Astrocyte (in vitro differentiated cells and primary cell): ENCODE results near the gene EXOC6B. TPM values are rescaled to one million over a fixed set of nuclear protein-coding genes. Genes with fewer than 3 reads are reported as not detected.
A peak's percentile ranks its signal among the peaks of the same experiment; 100 is the strongest.

ENCODE experiments used
- DNase-seq: peaks from one replicate; pipeline ENCODE4 v3.0.0-alpha.2; 2010; ENCODE audit warnings: low read depth
- FAIRE-seq: peaks from 2 replicates; lab custom pipeline; 2011; peaks lifted over from hg19 to GRCh38; lab: Jason Lieb, UNC
- H2AFZ ChIP-seq: 2 replicates; pipeline ENCODE4 v1.6.0; 2012; ENCODE audit warnings: low read depth, low read length, inconsistent platforms
- H3K27ac ChIP-seq: 2 replicates; pipeline ENCODE4 v1.5.1; 2011; ENCODE audit warnings: low read depth, low read length, inconsistent platforms
- H3K27me3 ChIP-seq: 2 replicates; pipeline ENCODE4 v1.6.0; 2011; ENCODE audit warnings: low read length, inconsistent platforms; ENCODE audit not compliant: insufficient read depth
- H3K36me3 ChIP-seq: 2 replicates; pipeline ENCODE4 v1.5.1; 2011; ENCODE audit warnings: low read length, inconsistent platforms; ENCODE audit not compliant: insufficient read depth
- H3K4me1 ChIP-seq: 2 replicates; pipeline ENCODE4 v1.5.1; 2011; ENCODE audit warnings: low read length, inconsistent platforms; ENCODE audit not compliant: insufficient read depth
- H3K4me2 ChIP-seq: 2 replicates; pipeline ENCODE4 v1.6.0; 2012; ENCODE audit warnings: low read length, inconsistent platforms
- H3K4me3 ChIP-seq: 2 replicates; pipeline ENCODE4 v1.5.1; 2011; ENCODE audit warnings: low read depth, mild to moderate bottlenecking, low read length, inconsistent platforms; ENCODE audit not compliant: insufficient read depth
- H3K79me2 ChIP-seq: 2 replicates; pipeline ENCODE4 v1.6.0; 2012; ENCODE audit warnings: mild to moderate bottlenecking, low read length, inconsistent platforms; ENCODE audit not compliant: insufficient read depth
- H3K9ac ChIP-seq: 2 replicates; pipeline ENCODE4 v1.6.0; 2012; ENCODE audit warnings: mild to moderate bottlenecking, low read length, inconsistent platforms
- H3K9me3 ChIP-seq: 2 replicates; pipeline ENCODE4 v1.5.1; 2012; ENCODE audit warnings: low read depth, mild to moderate bottlenecking, low read length, inconsistent platforms; ENCODE audit not compliant: insufficient read depth
- H4K20me1 ChIP-seq: 2 replicates; pipeline ENCODE4 v1.6.0; 2012; ENCODE audit warnings: low read length, inconsistent platforms; ENCODE audit not compliant: insufficient read depth
- H3K27ac Mint-ChIP-seq: one replicate; pipeline ENCODE4 v1.8.0; 2021; ENCODE audit warnings: mild to moderate bottlenecking, mixed read lengths; ENCODE audit not compliant: unreplicated experiment
- H3K27me3 Mint-ChIP-seq: one replicate; pipeline ENCODE4 v1.8.0; 2021; ENCODE audit warnings: low read depth, mixed read lengths; ENCODE audit not compliant: unreplicated experiment
- H3K36me3 Mint-ChIP-seq: one replicate; pipeline ENCODE4 v1.8.0; 2021; ENCODE audit warnings: low read depth, mixed read lengths; ENCODE audit not compliant: unreplicated experiment
- H3K4me1 Mint-ChIP-seq: one replicate; pipeline ENCODE4 v1.8.0; 2021; ENCODE audit warnings: low read depth, mixed read lengths; ENCODE audit not compliant: unreplicated experiment
- H3K4me3 Mint-ChIP-seq: one replicate; pipeline ENCODE4 v1.8.0; 2021; ENCODE audit warnings: mild to moderate bottlenecking, moderate library complexity, mixed read lengths; ENCODE audit not compliant: unreplicated experiment
- H3K9me3 Mint-ChIP-seq: one replicate; pipeline ENCODE4 v1.8.0; 2021; ENCODE audit warnings: mild to moderate bottlenecking, mixed read lengths; ENCODE audit not compliant: unreplicated experiment
- EZH2 ChIP-seq: IDR thresholded peaks from 2 replicates; pipeline ENCODE4 v1.6.1; 2012; ENCODE audit warnings: mild to moderate bottlenecking, low read length, inconsistent platforms; ENCODE audit not compliant: insufficient read depth
- total RNA-seq: library from RNA; stranded (reverse); gene quantifications from 2 replicates; pipeline ENCODE4 v1.2.1, GENCODE V29; 2021
- TF ChIP-seq, protein P1 (sequence below): IDR thresholded peaks from 2 replicates; pipeline ENCODE4 v1.5.1; 2011; ENCODE audit warnings: low read depth, mild to moderate bottlenecking, inconsistent platforms, low read length, moderate library complexity; ENCODE audit not compliant: insufficient read depth

EXOC6B gene
- total RNA-seq, 1 donor from 2014 or later, result 31.8 TPM

DNA sequence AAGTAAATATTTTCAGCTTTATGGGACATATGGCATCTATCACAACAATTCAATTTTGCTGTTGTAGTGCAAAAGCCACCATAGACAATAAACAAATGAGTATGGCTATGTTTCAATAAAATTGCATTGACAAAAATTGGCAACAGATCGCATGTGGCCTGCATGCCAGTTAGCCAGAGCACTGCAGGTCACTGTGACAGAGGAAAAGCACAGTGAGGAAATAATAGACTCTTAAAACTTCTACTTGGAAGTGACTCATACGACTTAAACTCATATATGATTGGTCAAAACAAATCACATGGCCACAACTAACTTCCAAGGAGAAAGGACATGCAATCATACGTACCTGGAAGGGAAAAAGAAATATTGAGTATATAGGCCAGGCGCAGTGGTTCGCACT, 44.4 kb downstream of the EXOC6B start:
- DNase-seq, result no peak
- no peaks in the 10 kb centered on the region for H3K79me2 ChIP-seq
- Mint-ChIP-seq H3K9me3 (peaks cover 9% of the 10 kb centered on the region), H3K27ac (no peak overlapping the region), H3K36me3 (peaks cover 18% of the 10 kb centered on the region), H3K4me3 (no peak overlapping the region), H3K4me1 (peaks cover 9% of the 10 kb centered on the region), H3K27me3 (no peaks in the 10 kb centered on the region)
- no peaks in the 10 kb centered on the region for H3K9me3 ChIP-seq
- no peaks in the 10 kb centered on the region for H3K27me3 ChIP-seq
- no peak overlapping the region for H3K4me2 ChIP-seq
- H3K36me3 ChIP-seq, result no peaks in the 10 kb centered on the region
- TF ChIP-seq, protein P1, sequence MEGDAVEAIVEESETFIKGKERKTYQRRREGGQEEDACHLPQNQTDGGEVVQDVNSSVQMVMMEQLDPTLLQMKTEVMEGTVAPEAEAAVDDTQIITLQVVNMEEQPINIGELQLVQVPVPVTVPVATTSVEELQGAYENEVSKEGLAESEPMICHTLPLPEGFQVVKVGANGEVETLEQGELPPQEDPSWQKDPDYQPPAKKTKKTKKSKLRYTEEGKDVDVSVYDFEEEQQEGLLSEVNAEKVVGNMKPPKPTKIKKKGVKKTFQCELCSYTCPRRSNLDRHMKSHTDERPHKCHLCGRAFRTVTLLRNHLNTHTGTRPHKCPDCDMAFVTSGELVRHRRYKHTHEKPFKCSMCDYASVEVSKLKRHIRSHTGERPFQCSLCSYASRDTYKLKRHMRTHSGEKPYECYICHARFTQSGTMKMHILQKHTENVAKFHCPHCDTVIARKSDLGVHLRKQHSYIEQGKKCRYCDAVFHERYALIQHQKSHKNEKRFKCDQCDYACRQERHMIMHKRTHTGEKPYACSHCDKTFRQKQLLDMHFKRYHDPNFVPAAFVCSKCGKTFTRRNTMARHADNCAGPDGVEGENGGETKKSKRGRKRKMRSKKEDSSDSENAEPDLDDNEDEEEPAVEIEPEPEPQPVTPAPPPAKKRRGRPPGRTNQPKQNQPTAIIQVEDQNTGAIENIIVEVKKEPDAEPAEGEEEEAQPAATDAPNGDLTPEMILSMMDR, result no peak
- no peak for TF ChIP-seq EZH2
- peaks cover 9% of the 10 kb centered on the region for H4K20me1 ChIP-seq
- no peak overlapping the region for H2AFZ ChIP-seq
- H3K4me1 ChIP-seq, result peaks cover 2% of the 10 kb centered on the region
- H3K9ac ChIP-seq, result no peak overlapping the region
- no peak overlapping the region for H3K4me3 ChIP-seq
- FAIRE-seq, result no peak
- H3K27ac ChIP-seq, result no peak overlapping the region

DNA sequence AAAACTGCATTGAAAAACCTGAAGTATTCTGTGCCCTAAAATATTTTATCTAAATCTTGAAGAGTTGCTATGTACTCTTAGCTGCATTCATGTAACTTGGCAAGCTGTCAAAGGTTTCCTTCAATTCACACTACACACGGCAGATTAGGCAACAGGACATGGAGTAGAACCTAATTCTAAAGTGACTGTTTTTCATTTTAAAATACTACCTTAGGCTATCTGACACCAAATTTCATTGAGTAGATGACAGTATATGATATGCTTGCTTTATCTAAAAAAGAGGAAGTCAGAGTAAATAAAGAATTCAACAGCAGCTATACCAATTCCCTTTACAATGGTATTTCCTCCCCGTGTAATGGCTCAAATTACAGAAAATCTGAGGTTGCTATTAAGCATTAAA, 45.4 kb downstream of the EXOC6B start:
- DNase-seq (peak; percentile 50), FAIRE-seq (no peak)
- H3K4me2 ChIP-seq, result no peak overlapping the region
- TF ChIP-seq, protein P1, result no peak
- TF ChIP-seq EZH2, result no peak
- no peak overlapping the region for H3K27ac ChIP-seq
- H3K27me3 Mint-ChIP-seq, result no peaks in the 10 kb centered on the region
- H3K27ac Mint-ChIP-seq, result no peak overlapping the region
- no peak overlapping the region for H3K4me3 ChIP-seq
- no peaks in the 10 kb centered on the region for H3K27me3 ChIP-seq
- no peaks in the 10 kb centered on the region for H3K79me2 ChIP-seq
- peaks cover 11% of the 10 kb centered on the region for H4K20me1 ChIP-seq
- H3K4me1 Mint-ChIP-seq, result peaks cover 9% of the 10 kb centered on the region
- H3K4me1 ChIP-seq, result peaks cover 2% of the 10 kb centered on the region
- H3K9me3 Mint-ChIP-seq, result peaks cover 9% of the 10 kb centered on the region
- H3K9me3 ChIP-seq, result no peaks in the 10 kb centered on the region
- H3K36me3 ChIP-seq, result no peaks in the 10 kb centered on the region
- H2AFZ ChIP-seq, result no peak overlapping the region
- H3K9ac ChIP-seq, result no peak overlapping the region
- no peak overlapping the region for H3K4me3 Mint-ChIP-seq
- H3K36me3 Mint-ChIP-seq, result peaks cover 18% of the 10 kb centered on the region

DNA sequence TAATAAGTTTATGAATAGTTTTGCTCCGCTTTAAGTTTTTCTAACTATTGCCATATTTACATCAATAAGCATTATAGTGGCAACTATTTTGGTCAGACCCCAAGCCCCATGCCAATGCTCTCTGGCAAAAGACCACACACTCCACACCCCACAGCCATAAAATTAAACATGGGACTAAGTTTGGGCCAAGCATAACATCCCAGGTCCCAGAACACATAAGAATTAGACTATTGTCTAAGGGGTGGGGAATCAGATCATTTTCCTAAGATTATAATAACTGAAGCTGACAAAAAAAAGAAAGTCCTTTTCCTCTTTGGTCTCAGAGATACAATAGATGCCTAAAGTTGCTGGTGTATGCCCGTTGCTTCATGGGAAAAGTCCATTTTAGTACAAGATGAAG, 46.3 kb downstream of the EXOC6B start:
- FAIRE-seq (no peak), DNase-seq (no peak)
- Histone ChIP-seq H3K27ac (no peak overlapping the region), H3K9me3 (no peaks in the 10 kb centered on the region), H2AFZ (no peak overlapping the region), H4K20me1 (peaks cover 21% of the 10 kb centered on the region), H3K36me3 (no peaks in the 10 kb centered on the region), H3K27me3 (no peaks in the 10 kb centered on the region), H3K4me3 (no peak overlapping the region), H3K4me1 (peaks cover 2% of the 10 kb centered on the region), H3K79me2 (no peaks in the 10 kb centered on the region), H3K4me2 (no peak overlapping the region), H3K9ac (no peak overlapping the region)
- Mint-ChIP-seq H3K36me3 (peaks cover 14% of the 10 kb centered on the region), H3K9me3 (peaks cover 9% of the 10 kb centered on the region), H3K27me3 (no peaks in the 10 kb centered on the region), H3K4me1 (peaks cover 9% of the 10 kb centered on the region), H3K27ac (no peak overlapping the region), H3K4me3 (no peak overlapping the region)
- TF ChIP-seq EZH2, result no peak
- TF ChIP-seq, protein P1, result no peak
